EL (cell line): ENCODE measurements around the gene ACSM5.
"Not testable (repeated sequence)": the region's sequence is repeated elsewhere in the genome, so short reads cannot be mapped to it uniquely, and the experiment has no call there.

Experiments
- DNase-seq: peaks from one replicate; pipeline ENCODE4 v3.0.0-alpha.2; 2016

ACSM5 gene

DNA sequence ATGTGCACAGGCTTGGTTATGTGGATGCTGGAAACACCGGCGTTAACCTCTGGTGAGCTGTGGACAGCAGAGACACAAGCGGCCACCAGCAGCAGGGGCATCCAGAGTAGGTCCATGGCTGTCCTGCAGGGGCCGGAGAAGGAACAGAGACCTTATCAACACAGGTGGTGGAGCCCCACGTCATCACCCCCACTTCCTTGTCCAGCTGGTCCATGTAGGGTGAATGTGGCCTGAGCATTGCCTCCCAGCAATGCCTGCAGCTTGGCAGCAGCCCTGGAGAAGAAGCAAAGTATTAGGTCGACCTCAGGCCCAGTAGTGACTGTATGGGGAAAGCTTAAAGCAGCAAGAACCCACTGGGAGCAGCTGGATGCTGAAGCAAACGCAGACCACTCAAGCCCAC lies 10.1 kb upstream of the ACSM5 start:
- DNase-seq, result no peak

DNA sequence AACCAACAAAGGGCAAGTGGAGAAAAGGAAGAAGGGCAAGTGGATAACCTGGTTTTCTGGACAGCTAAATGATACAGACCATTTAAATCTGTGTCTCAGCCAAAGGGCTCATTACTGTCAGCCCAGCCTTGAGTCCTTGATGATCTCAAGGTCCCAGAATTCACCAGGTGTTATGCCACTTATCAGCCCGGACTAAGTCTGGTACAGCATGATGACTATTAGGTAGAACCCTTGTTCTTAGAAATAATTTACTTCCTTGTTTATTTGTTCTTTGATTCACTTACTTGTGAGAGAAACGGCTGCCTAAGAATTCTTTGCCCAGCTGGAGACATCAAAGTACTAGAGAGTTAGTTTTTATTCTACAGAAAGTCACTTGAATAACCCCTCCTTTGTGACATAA lies 8.3 kb upstream of the ACSM5 start:
- no peak for DNase-seq

DNA sequence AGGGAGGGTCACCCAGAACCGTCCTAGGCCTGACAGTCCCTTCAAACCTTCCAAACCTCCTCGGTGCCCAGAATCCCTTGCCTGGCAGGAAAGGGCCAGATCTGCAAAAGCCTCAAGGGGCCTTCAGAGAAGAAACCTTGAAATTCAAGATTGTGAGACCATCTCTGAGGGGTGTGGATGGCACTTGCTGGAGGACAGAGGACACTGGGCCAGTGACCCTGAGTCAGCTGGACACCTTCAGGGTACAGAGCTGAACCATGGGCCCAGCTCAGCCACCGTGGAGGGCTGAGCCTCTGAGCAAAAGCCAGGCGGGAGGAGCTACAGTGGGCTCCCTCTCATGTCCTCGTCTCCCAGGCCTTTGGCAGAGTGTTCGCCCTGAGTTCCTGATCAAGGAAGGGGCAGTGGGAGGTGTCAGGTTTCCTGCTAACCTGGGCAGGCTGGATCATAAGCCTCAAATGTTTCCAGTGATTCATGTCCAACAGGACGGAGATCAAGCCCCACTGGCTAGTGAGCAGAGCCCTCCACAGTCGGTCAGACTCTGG lies 7.8 kb upstream of the ACSM5 start:
- no peak for DNase-seq

- DNase-seq, result no peak
Observed at GRCh38 chr16:20402651-20403050, 6.7 kb upstream of the ACSM5 start.

DNA sequence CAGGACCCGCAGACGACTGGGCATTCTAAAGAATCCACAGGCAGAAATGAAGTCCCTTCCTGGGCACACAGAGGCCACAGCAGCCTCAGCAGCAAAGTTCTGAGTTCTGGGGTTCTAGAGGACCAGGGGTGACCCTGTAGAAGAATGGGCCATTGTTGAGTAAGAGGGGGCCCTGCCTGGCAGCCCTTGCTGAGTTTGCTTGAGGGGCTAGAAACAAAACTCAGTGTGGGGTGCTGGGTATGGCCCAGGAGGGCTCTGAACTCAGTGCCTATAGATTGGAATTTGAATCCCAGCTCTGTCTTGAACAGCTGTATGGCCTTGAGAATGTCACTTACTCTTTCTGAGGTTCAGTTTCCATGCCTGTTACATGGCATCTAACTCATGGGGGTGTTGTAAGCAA lies 4.7 kb upstream of the ACSM5 start, which contains the start of gene PDILT:
Gene PDILT, minus strand, starts transcription at position 101 of the 400 bp plus-strand sequence. CDS start 5,437 bp downstream, outside the sequence.
- DNase-seq, result no peak

DNA sequence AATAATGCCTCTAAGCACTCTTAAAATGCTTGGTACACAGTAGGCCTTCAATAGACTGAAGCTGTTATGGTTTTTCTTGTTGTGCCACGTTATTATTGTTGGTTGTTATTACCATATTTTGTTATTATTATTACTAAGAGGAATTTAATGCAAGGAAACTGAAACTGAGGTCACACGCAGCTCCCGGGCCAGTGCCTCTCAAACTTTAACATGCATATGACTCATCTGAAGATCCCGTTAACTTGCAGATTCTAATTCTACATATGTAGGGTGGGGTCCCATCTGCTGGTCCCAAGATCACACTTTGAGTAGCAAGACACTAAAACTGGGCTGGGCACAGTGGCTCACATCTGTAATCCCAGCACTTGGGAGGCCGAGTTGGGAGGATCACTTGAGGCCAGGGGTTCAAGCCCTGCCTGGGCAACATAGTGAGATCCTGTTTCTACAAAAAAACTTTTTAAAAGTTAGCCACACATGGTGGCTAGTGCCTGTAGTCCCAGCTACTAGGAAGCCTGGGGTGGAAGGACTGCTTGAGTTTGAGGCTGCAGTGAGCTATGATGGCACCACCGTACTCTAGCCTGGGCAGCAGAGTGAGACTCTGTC lies 888 bp downstream of the ACSM5 start:
- DNase-seq, result no peak

- DNase-seq, result no peak
Observed at GRCh38 chr16:20411055-20411454, 1.7 kb downstream of the ACSM5 start.

GRCh38 chr16:20415541-20415940 lies 6.2 kb downstream of the ACSM5 start:
- no peak for DNase-seq

DNA sequence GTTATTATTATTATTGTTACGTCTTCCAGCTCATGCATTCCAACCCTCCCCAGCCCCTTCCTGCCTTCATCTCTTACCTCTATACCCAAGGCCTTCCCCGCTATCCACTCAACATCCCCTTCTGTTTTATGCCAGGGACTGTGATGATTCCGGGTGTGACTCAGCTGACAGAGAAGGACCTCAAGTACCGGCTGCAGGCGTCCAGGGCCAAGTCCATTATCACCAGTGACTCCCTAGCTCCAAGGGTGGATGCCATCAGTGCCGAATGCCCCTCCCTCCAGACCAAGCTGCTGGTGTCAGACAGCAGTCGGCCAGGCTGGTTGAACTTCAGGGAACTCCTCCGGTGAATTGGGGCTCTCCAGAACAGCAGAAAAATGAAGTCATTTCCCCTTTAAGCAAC lies 9.8 kb downstream of the ACSM5 start:
- DNase-seq, result not testable (repeated sequence)

GRCh38 chr16:20421748-20422147 lies 12.4 kb downstream of the ACSM5 start:
- not testable (repeated sequence) for DNase-seq

GRCh38 chr16:20423772-20424128 lies 14.4 kb downstream of the ACSM5 start:
- not testable (repeated sequence) for DNase-seq

GRCh38 chr16:20424129-20424866 lies 15.0 kb downstream of the ACSM5 start:
- DNase-seq, result no peak

DNA sequence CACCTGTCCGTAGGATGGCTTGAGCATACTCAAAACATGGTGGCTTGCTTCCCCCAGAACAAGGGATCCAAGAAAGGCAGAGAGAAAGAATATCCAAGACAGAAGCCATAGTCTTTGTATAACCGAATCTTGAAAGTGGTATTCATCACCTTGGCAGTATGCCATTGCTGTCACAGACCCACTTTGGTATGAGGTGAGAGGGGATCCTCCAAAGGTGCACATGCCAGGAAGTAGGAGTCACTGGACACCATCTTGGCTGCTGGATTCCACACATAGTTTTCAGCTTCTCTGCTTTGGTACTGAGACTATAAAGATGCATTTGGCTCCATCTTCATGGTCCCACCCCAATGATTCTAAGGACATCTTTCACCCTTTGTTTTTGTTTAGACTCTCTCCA lies 18.1 kb downstream of the ACSM5 start:
- not testable (repeated sequence) for DNase-seq

- DNase-seq, result not testable (repeated sequence)
Observed at GRCh38 chr16:20429499-20429898, 20.2 kb downstream of the ACSM5 start.

DNA sequence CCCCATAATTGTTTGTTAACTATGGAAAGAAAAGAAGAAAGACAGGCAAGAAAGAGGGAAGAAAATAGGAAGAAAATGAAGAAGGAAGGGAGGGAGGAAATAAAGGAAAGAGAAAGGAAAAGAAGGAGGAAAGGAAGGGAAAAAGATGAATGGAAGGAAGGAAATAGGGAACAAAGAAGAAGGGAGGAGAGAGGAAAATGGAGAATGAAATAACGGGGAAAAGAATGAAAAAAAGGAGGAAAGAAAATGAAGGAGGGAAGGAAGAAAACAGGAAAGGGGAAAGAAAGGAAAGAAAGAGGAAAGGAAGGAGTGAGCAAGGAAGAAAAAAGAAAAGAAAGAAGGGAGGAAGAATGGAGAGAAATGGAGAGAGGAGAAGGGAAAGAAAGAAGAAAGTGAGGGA lies 21.1 kb downstream of the ACSM5 start:
- DNase-seq, result not testable (repeated sequence)

DNA sequence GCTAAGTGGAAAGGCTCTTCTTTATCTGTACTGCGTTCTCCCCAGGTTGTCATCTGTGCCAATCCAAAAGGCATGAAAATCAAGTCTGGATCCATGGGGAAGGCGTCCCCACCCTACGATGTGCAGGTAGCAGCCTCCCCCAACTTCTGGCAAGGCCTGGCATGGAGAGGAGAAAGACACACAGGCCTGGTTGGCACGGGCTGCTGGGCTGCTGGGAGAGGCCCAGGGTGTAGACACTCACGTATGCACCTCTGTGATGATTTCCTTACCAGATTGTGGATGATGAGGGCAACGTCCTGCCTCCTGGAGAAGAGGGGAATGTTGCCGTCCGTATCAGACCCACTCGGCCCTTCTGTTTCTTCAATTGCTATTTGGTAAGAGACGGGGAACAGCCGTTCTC lies 21.6 kb downstream of the ACSM5 start:
- DNase-seq, result no peak

DNA sequence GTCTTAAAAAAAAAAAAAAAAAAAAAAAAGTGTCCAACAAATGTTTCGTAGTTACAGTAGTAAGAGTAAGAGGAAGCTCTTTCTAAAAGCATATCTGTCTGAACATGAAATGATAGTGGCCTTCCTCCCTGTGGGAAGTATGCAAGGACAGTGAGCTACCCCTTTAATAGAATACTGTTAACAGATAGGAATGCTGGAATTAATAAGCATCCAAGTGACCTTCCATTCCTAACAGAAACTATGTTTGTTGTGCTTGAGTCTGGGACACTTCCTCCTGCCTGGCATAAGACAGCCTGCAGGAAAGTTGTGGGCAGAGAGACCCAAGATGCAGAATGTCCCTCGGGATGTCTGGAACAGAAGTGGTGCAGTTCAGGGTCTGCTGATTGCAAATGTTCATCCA lies 29.6 kb downstream of the ACSM5 start:
- not testable (repeated sequence) for DNase-seq

DNA sequence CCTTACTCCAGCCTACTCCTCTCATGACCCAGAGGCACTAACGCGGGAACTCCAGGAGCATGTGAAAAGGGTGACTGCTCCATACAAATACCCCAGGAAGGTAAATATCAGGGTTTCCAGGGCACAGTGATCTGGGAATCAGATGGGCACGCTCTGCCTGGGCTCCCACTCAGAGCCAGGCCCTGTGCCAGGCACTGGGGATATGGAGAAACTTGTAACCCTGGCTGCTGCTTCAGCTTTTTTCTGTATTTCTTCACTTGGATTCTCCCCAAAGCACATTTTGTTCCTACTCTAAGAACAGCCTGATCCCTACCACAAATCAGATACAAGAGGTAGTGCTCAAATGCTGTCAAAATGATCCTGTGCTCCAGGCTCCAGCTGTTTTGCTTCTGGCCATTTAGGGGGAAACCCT lies 30.5 kb downstream of the ACSM5 start:
- not testable (repeated sequence) for DNase-seq

GRCh38 chr16:20440731-20441130 lies 31.4 kb downstream of the ACSM5 start:
- not testable (repeated sequence) for DNase-seq

- no peak for DNase-seq
Observed at GRCh38 chr16:20441191-20441590, 31.9 kb downstream of the ACSM5 start.

DNA sequence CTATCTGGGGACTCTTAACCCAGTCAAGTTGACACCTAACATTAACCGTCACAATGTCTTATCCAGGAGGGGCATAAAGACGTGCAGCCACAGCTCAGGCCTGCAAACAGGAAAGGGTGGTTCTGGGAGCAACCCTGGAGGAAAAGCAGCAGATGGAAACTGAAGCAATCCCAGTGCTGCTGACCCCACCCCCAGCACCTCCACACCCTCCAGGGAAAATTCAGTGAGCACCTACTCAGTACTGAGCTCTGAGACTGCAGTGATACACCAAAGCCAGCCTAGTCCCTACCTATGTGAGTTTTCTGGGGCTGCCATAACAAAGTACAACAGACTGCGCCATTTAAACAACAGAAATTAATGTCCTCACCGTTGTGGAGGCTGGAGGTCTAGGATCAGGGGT lies 32.5 kb downstream of the ACSM5 start:
- DNase-seq, result not testable (repeated sequence)

DNA sequence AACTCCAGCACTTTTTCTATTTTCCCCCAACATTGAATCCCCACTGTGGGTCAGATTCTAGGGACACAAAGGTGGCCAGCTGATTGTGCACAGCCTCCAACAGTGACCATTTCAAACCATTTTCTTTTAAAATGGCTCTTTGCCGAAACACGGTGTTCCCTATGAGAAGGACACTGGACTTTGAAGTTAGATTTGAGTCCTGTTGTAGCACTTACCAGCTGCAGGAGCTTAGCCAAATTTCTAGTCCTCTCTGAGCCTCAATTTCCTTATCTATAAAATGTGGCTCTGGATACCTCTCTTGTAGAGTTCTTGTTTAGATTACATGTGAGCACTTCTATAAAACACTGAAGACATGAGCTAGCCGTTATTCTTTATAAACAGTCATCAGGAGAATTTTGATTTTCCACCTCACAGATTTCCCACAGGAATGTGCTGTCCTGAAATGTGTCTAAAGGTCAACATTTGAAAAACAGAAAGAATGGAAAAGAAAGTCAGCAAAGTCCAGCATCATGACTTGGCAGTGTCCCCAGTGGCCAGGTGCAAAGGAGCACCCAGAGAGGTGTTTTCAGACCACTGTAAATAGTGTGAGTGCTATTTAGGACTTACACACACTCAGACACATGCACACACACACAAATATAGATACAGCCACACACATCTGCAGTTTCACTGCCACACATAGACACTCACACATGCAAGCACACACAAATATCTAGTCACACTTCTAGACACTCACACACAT lies 37.5 kb downstream of the ACSM5 start:
- not testable (repeated sequence) for DNase-seq

GRCh38 chr16:20451364-20451763 lies 42.0 kb downstream of the ACSM5 start, which contains the start of gene ACSM2A:
TSS of gene ACSM2A (plus strand) at chr16:20451521. CDS start at chr16:20460115, 8,594 bp downstream.
- not testable (repeated sequence) for DNase-seq
